K562 (cell line): ENCODE data around the gene RNF141. TPM values are rescaled to one million over a fixed set of nuclear protein-coding genes. Genes with fewer than 3 reads are reported as not detected.

Experiments used
- CREB1 ChIP-seq, 2 experiments: sonication (generic) in 1 of 2; formaldehyde crosslinking in 1 of 2; IDR thresholded peaks; 2 replicates each; pipeline versions ENCODE4 v1.6.1 to v1.8.0; 2012 to 2022; ENCODE audit warnings: inconsistent platforms in 1 of 2, mild to moderate bottlenecking in 1 of 2, missing genetic modification reagents in 1 of 2, moderate library complexity in 1 of 2
- CXXC5 ChIP-seq: fragments of 250-450 bp; sonication (Bioruptor Pico); IDR thresholded peaks from 2 replicates; pipeline ENCODE4 v1.8.0; 2022; ENCODE audit warnings: inconsistent platforms, mild to moderate bottlenecking, moderate library complexity
- E2F1 ChIP-seq: sonication (generic); formaldehyde crosslinking; IDR thresholded peaks from 2 replicates; pipeline ENCODE4 v1.8.1; 2023; ENCODE audit warnings: mild to moderate bottlenecking, missing genetic modification reagents, moderate library complexity
- HMBOX1 ChIP-seq: sonication (generic); IDR thresholded peaks from 2 replicates; pipeline ENCODE4 v1.6.1; 2016
- JUN ChIP-seq, 2 experiments: sonication (generic) in 1 of 2; formaldehyde crosslinking in 1 of 2; IDR thresholded peaks; 2 replicates each; pipeline versions ENCODE4 v1.6.1 to v1.8.0; 2012 to 2022; ENCODE audit warnings: borderline replicate concordance in 2 of 2, mild to moderate bottlenecking in 2 of 2, improper control_type of control experiment in 1 of 2, low read depth in 1 of 2, low read length in 1 of 2, missing genetic modification reagents in 1 of 2
- MAFK ChIP-seq: IDR thresholded peaks from 2 replicates; pipeline ENCODE4 v1.6.1; 2011; ENCODE audit warnings: low read length, improper control_type of control experiment
- MTA3 ChIP-seq: fragments of 450-650 bp; formaldehyde crosslinking; IDR thresholded peaks from 2 replicates; pipeline ENCODE4 v1.6.1; 2017; ENCODE audit warnings: mild to moderate bottlenecking, borderline replicate concordance
- SPI1 ChIP-seq: IDR thresholded peaks from 2 replicates; pipeline ENCODE4 v1.6.1; 2011; ENCODE audit warnings: low read depth, low read length, control low read depth, borderline replicate concordance
- ZSCAN32 ChIP-seq: fragments of 450-650 bp; formaldehyde crosslinking; IDR thresholded peaks from 2 replicates; pipeline ENCODE4 v1.4.0; 2020; ENCODE audit warnings: mild to moderate bottlenecking, moderate library complexity
- polyA plus RNA-seq, 8 experiments: library from polyadenylated mRNA; depleted of rRNA in 4 of 8; stranded (reverse) in 5 of 8; unstranded in 3 of 8; fragments of >200 nt; fragmentation: Nextera tagmentation in 2 of 8; fragmentation: Illumina TruSeq in 1 of 8; extraction: Ambion mirVana in 2 of 8; extraction: Trizol in 1 of 8; gene quantifications; 2 replicates each; pipeline versions ENCODE4 v1.2.1 to v1.2.3, GENCODE V29; 2011 to 2014; ENCODE audit warnings: inconsistent platforms in 1 of 8, missing spikeins in 1 of 8
- total RNA-seq, 7 experiments: library from RNA; depleted of rRNA in 6 of 7; stranded (reverse); fragments of >200 nt in 6 of 7; fragmentation: Illumina TruSeq in 2 of 7; extraction: Trizol in 2 of 7; gene quantifications; 2 replicates each; pipeline versions ENCODE4 v1.2.1 to v1.2.3, GENCODE V29; 2011 to 2021; ENCODE audit warnings: low replicate concordance in 1 of 7
- TF ChIP-seq, protein P1 (sequence below): sonication (generic); formaldehyde crosslinking; IDR thresholded peaks from 2 replicates; pipeline ENCODE4 v1.8.0; 2022; ENCODE audit warnings: missing genetic modification reagents, mild to moderate bottlenecking, moderate library complexity, borderline replicate concordance
- TF ChIP-seq, protein P2 (sequence below): sonication (generic); formaldehyde crosslinking; IDR thresholded peaks from 2 replicates; pipeline ENCODE4 v1.8.1; 2023; ENCODE audit warnings: mild to moderate bottlenecking, missing genetic modification reagents

RNF141 gene
- total and polyA plus RNA-seq, 9 of the 15 experiments (the other 6 are each of a cell fraction or from before 2014, with no cell fraction given) = 9.7 to 51.9 (median 18.9) TPM

DNA sequence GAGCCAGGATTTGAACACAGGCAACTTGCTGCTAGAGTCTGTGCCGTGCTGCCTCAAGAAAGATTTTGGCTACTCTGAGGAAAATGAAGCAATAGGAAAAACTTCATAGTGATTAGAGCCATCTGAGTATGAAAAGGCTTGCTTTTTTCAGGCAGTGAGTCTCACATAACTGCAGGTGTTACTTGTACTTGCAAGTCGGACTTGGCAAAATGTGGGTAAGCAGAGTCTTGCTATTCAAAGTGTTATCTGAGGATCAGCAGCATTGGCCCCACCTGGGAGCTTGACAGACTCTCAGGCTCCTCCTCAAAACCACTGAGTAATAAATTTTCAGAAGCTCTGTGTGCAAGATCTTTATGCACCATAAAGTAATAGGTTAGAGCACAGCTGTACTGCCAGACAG, 18.1 kb downstream of the RNF141 start (continued):
- TF ChIP-seq, protein P1, sequence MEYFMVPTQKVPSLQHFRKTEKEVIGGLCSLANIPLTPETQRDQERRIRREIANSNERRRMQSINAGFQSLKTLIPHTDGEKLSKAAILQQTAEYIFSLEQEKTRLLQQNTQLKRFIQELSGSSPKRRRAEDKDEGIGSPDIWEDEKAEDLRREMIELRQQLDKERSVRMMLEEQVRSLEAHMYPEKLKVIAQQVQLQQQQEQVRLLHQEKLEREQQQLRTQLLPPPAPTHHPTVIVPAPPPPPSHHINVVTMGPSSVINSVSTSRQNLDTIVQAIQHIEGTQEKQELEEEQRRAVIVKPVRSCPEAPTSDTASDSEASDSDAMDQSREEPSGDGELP (CRISPR knock-in tag) = no peak
- TF ChIP-seq HMBOX1 = no peak
- no peak for TF ChIP-seq ZSCAN32 (CRISPR knock-in tag)
- no peak for TF ChIP-seq CREB1 (IDR thresholded peaks at IDR 0.05)
- TF ChIP-seq CREB1 (CRISPR knock-in tag; IDR thresholded peaks at IDR 0.05) = no peak
- no peak for TF ChIP-seq MAFK
- TF ChIP-seq JUN (IDR thresholded peaks at IDR 0.05; ENCODE audit: borderline replicate concordance, low read depth, low read length) = no peak
- TF ChIP-seq JUN (CRISPR knock-in tag; IDR thresholded peaks at IDR 0.05; ENCODE audit: borderline replicate concordance) = no peak
- no peak for TF ChIP-seq MTA3
- TF ChIP-seq E2F1 = no peak
- TF ChIP-seq CXXC5 (CRISPR knock-in tag) = no peak
- TF ChIP-seq, protein P2, sequence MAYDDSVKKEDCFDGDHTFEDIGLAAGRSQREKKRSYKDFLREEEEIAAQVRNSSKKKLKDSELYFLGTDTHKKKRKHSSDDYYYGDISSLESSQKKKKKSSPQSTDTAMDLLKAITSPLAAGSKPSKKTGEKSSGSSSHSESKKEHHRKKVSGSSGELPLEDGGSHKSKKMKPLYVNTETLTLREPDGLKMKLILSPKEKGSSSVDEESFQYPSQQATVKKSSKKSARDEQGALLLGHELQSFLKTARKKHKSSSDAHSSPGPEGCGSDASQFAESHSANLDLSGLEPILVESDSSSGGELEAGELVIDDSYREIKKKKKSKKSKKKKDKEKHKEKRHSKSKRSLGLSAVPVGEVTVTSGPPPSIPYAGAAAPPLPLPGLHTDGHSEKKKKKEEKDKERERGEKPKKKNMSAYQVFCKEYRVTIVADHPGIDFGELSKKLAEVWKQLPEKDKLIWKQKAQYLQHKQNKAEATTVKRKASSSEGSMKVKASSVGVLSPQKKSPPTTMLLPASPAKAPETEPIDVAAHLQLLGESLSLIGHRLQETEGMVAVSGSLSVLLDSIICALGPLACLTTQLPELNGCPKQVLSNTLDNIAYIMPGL (CRISPR knock-in tag) = no peak
- no peak for TF ChIP-seq SPI1
- TF ChIP-seq, all 486 proteins: peak for 0
